H1 (cell line): Measurements from ENCODE around the gene SNX21. TPM values are rescaled to one million over a fixed set of nuclear protein-coding genes. Genes with fewer than 3 reads are reported as not detected.
A peak's percentile ranks its signal among the peaks of the same experiment; 100 is the strongest.

Source experiments
- CTCF ChIA-PET: fragments of 300-600 bp; sonication (Branson Sonifier 250); formaldehyde crosslinking; loops from one replicate; lab custom pipeline; 2021; ENCODE audit not compliant: partially characterized antibody; lab: Charles Lee
- POLR2A ChIA-PET: fragments of 300-600 bp; sonication (Branson Sonifier 250); formaldehyde crosslinking; loops from one replicate; lab custom pipeline; 2021; ENCODE audit warnings: inconsistent platforms; ENCODE audit not compliant: partially characterized antibody; lab: Charles Lee
- DNase-seq, 2 experiments: peaks; one replicate each; pipeline versions ENCODE4 v3.0.0 to v3.0.0-alpha.2; 2010 to 2022; ENCODE audit warnings: low spot score in 2 of 2, low read depth in 1 of 2, mixed read lengths in 1 of 2
- FAIRE-seq: peaks from 2 replicates; lab custom pipeline; 2011; peaks lifted over from hg19 to GRCh38; lab: Jason Lieb, UNC
- H2AFZ ChIP-seq: 2 replicates; pipeline ENCODE4 v1.8.1; 2012; ENCODE audit warnings: low read length, inconsistent platforms
- H2AK5ac ChIP-seq: 2 replicates; pipeline ENCODE4 v1.6.1; 2013; ENCODE audit warnings: low read depth, low read length
- H2BK120ac ChIP-seq: replicated peaks from 2 replicates; pipeline ENCODE3; 2013; ENCODE audit warnings: low read depth, low read length, inconsistent platforms
- H2BK12ac ChIP-seq: 2 replicates; pipeline ENCODE4 v1.6.1; 2013; ENCODE audit warnings: low read depth, low read length
- H2BK15ac ChIP-seq: 2 replicates; pipeline ENCODE4 v1.6.1; 2013; ENCODE audit warnings: low read length
- H2BK20ac ChIP-seq: 2 replicates; pipeline ENCODE4 v1.6.1; 2013; ENCODE audit warnings: low read length
- H2BK5ac ChIP-seq: 2 replicates; pipeline ENCODE4 v1.6.1; 2013; ENCODE audit warnings: low read depth, low read length
- H3K14ac ChIP-seq: 2 replicates; pipeline ENCODE4 v1.6.1; 2013; ENCODE audit warnings: inconsistent platforms; ENCODE audit not compliant: insufficient read length
- H3K18ac ChIP-seq: 2 replicates; pipeline ENCODE4 v1.6.1; 2013; ENCODE audit warnings: low read length; ENCODE audit errors: extremely low read depth
- H3K23ac ChIP-seq: 2 replicates; pipeline ENCODE4 v1.6.1; 2013; ENCODE audit warnings: inconsistent platforms; ENCODE audit not compliant: insufficient read length
- H3K23me2 ChIP-seq: 2 replicates; pipeline ENCODE4 v1.6.1; 2013; ENCODE audit warnings: low read depth, low read length
- H3K27ac ChIP-seq: 2 replicates; pipeline ENCODE4 v1.6.1; 2011; ENCODE audit warnings: low read depth, low read length, inconsistent platforms
- H3K27me3 ChIP-seq, 4 experiments: replicated peaks in 1 of 4; 1 replicate in 1 of 4; 2 replicates in 3 of 4; pipeline versions ENCODE4 v1.6.1 to v1.8.1; 2011 to 2013; ENCODE audit warnings: low read length in 3 of 4, mild to moderate bottlenecking in 3 of 4, inconsistent platforms in 2 of 4, mixed read lengths in 2 of 4, moderate library complexity in 1 of 4; ENCODE audit not compliant: control insufficient read depth in 3 of 4, insufficient read depth in 3 of 4; ENCODE audit errors: extremely low read depth in 1 of 4
- H3K36me3 ChIP-seq, 4 experiments: 2 replicates each; pipeline versions ENCODE4 v1.6.1 to v1.8.1; 2011 to 2013; ENCODE audit warnings: mild to moderate bottlenecking in 4 of 4, low read length in 3 of 4, moderate library complexity in 2 of 4, control low read depth in 1 of 4, inconsistent platforms in 1 of 4; ENCODE audit not compliant: insufficient read depth in 4 of 4, control insufficient read depth in 2 of 4
- H3K4ac ChIP-seq: replicated peaks from 2 replicates; pipeline ENCODE3; 2013; ENCODE audit warnings: low read length, low read depth, mixed read lengths, inconsistent platforms; ENCODE audit not compliant: insufficient read length
- H3K4me1 ChIP-seq, 4 experiments: replicated peaks in 1 of 4; 1 replicate in 1 of 4; 2 replicates in 3 of 4; pipeline versions ENCODE4 v1.6.1 to v1.8.1; 2011 to 2013; ENCODE audit warnings: low read length in 3 of 4, inconsistent platforms in 2 of 4, mixed read lengths in 1 of 4; ENCODE audit not compliant: insufficient read depth in 4 of 4, control insufficient read depth in 3 of 4
- H3K4me2 ChIP-seq, 2 experiments: 2 replicates each; pipeline versions ENCODE4 v1.6.1 to v1.8.1; 2011 to 2013; ENCODE audit warnings: low read depth in 2 of 2, low read length in 2 of 2, control low read depth in 1 of 2, inconsistent platforms in 1 of 2, mild to moderate bottlenecking in 1 of 2; ENCODE audit not compliant: insufficient read depth in 1 of 2
- H3K4me3 ChIP-seq, 4 experiments: fragments of 200-600, 300-600 bp in 1 of 4; sonication (generic), shearing (Covaris generic), sonication (Bioruptor Twin) in 1 of 4; 2 replicates each; pipeline versions ENCODE4 v1.5.1 to v1.8.1; 2011 to 2016; ENCODE audit warnings: low read length in 4 of 4, low read depth in 3 of 4, control low read depth in 2 of 4, inconsistent platforms in 2 of 4, mild to moderate bottlenecking in 2 of 4, mixed read lengths in 1 of 4, moderate library complexity in 1 of 4; ENCODE audit not compliant: insufficient read depth in 2 of 4; ENCODE audit errors: extremely low read depth in 1 of 4
- H3K56ac ChIP-seq: replicated peaks from 2 replicates; pipeline ENCODE3; 2013; ENCODE audit warnings: low read depth, mild to moderate bottlenecking, mixed read lengths, low read length, inconsistent platforms; ENCODE audit not compliant: insufficient read length
- H3K79me1 ChIP-seq: 2 replicates; pipeline ENCODE4 v1.6.1; 2013; ENCODE audit warnings: low read depth, low read length, control low read depth
- H3K79me2 ChIP-seq, 2 experiments: 2 replicates each; pipeline versions ENCODE4 v1.6.1 to v1.8.1; 2012 to 2013; ENCODE audit warnings: low read length in 2 of 2, mild to moderate bottlenecking in 2 of 2, inconsistent platforms in 1 of 2; ENCODE audit not compliant: insufficient read depth in 2 of 2, control insufficient read depth in 1 of 2
- H3K9ac ChIP-seq, 4 experiments: replicated peaks in 1 of 4; 1 replicate in 1 of 4; 2 replicates in 3 of 4; pipeline versions ENCODE4 v1.6.1 to v1.8.1; 2011 to 2013; ENCODE audit warnings: low read depth in 3 of 4, low read length in 3 of 4, control low read depth in 2 of 4, mild to moderate bottlenecking in 2 of 4, moderate library complexity in 2 of 4, inconsistent platforms in 1 of 4; ENCODE audit errors: extremely low read depth in 1 of 4
- H3K9me3 ChIP-seq, 2 experiments: 2 replicates each; pipeline versions ENCODE4 v1.6.1 to v1.8.1; 2012 to 2013; ENCODE audit warnings: mild to moderate bottlenecking in 2 of 2, moderate library complexity in 2 of 2, control low read depth in 1 of 2, inconsistent platforms in 1 of 2, low read depth in 1 of 2, low read length in 1 of 2, mixed read lengths in 1 of 2; ENCODE audit not compliant: insufficient read depth in 2 of 2
- H4K20me1 ChIP-seq, 2 experiments: replicated peaks in 1 of 2; 2 replicates each; pipeline versions ENCODE3 to v1.8.1; 2011 to 2013; ENCODE audit warnings: inconsistent platforms in 2 of 2, low read length in 2 of 2, mild to moderate bottlenecking in 1 of 2; ENCODE audit not compliant: insufficient read depth in 2 of 2, control insufficient read depth in 1 of 2
- H4K5ac ChIP-seq: 2 replicates; pipeline ENCODE4 v1.6.1; 2013; ENCODE audit warnings: low read length, low read depth, mixed read lengths, inconsistent platforms; ENCODE audit not compliant: insufficient read length
- H4K8ac ChIP-seq: 2 replicates; pipeline ENCODE4 v1.8.0; 2013; ENCODE audit warnings: mild to moderate bottlenecking, moderate library complexity, low read length, inconsistent platforms; ENCODE audit not compliant: insufficient read depth; ENCODE audit errors: extremely low read depth
- H4K91ac ChIP-seq: replicated peaks from 2 replicates; pipeline ENCODE3; 2013; ENCODE audit warnings: low read length, mixed read lengths, inconsistent platforms; ENCODE audit not compliant: insufficient read length
- ATF3 ChIP-seq: IDR thresholded peaks from 2 replicates; pipeline ENCODE4 v1.6.1; 2011; ENCODE audit warnings: low read depth, mild to moderate bottlenecking, low read length; ENCODE audit not compliant: insufficient read depth
- BACH1 ChIP-seq: IDR thresholded peaks from 2 replicates; pipeline ENCODE4 v1.6.1; 2012; ENCODE audit warnings: low read length, improper control_type of control experiment
- CHD2 ChIP-seq: IDR thresholded peaks from 2 replicates; pipeline ENCODE4 v1.6.1; 2012; ENCODE audit warnings: low read length, improper control_type of control experiment
- CTCF ChIP-seq, 3 experiments: IDR thresholded peaks; 1 replicate in 2 of 3; 2 replicates in 1 of 3; pipeline versions ENCODE4 v1.5.1 to v1.6.1; 2011; ENCODE audit warnings: low read length in 3 of 3, mild to moderate bottlenecking in 3 of 3, inconsistent platforms in 2 of 3, low read depth in 1 of 3, moderate library complexity in 1 of 3; ENCODE audit not compliant: insufficient read depth in 1 of 3; ENCODE audit errors: control extremely low read depth in 1 of 3
- MAFK ChIP-seq: IDR thresholded peaks from 2 replicates; pipeline ENCODE4 v1.6.1; 2012; ENCODE audit warnings: low read depth, mild to moderate bottlenecking, improper control_type of control experiment, low read length
- MAX ChIP-seq: IDR thresholded peaks from 2 replicates; pipeline ENCODE4 v1.6.1; 2012; ENCODE audit warnings: inconsistent platforms
- NANOG ChIP-seq: IDR thresholded peaks from 2 replicates; pipeline ENCODE4 v1.6.1; 2011; ENCODE audit warnings: low read length, low read depth, mild to moderate bottlenecking, inconsistent platforms; ENCODE audit not compliant: insufficient read depth, poor library complexity, severe bottlenecking
- POLR2A ChIP-seq, 2 experiments: IDR thresholded peaks; 1 replicate in 1 of 2; 2 replicates in 1 of 2; pipeline ENCODE4 v1.6.1; 2011; ENCODE audit warnings: low read depth in 2 of 2, low read length in 2 of 2, mild to moderate bottlenecking in 2 of 2; ENCODE audit errors: control extremely low read depth in 1 of 2
- RXRA ChIP-seq: IDR thresholded peaks from 2 replicates; pipeline ENCODE4 v1.6.1; 2011; ENCODE audit warnings: low read depth, mild to moderate bottlenecking, low read length, moderate library complexity; ENCODE audit not compliant: insufficient read depth
- TBP ChIP-seq: IDR thresholded peaks from 2 replicates; pipeline ENCODE4 v1.6.1; 2011; ENCODE audit warnings: low read depth, low read length, improper control_type of control experiment
- WGBS, 2 experiments: shearing (Covaris generic) in 1 of 2; methylation state at CpG; one replicate each; pipeline versions ENCODE4 v1.1.6 to v1.1.7; 2013 to 2015; ENCODE audit warnings: low lambda C conversion rate in 2 of 2, mixed read lengths in 2 of 2, inconsistent platforms in 1 of 2, low coverage in 1 of 2, missing lambda C conversion rate in 1 of 2; ENCODE audit not compliant: insufficient replicate concordance in 2 of 2, insufficient coverage in 1 of 2, insufficient read length in 1 of 2; ENCODE audit errors: extremely low coverage in 1 of 2, missing lambda C conversion rate in 1 of 2; 5-methylcytosine and 5-hydroxymethylcytosine counted together
- polyA plus RNA-seq, 7 experiments: library from polyadenylated mRNA; depleted of rRNA in 3 of 7; stranded (reverse) in 5 of 7; unstranded in 2 of 7; fragments of >200 nt in 5 of 7; fragments of 200-250 nt in 2 of 7; gene quantifications; 1 replicate in 5 of 7; 2 replicates in 1 of 7; 4 replicates in 1 of 7; pipeline versions ENCODE4 v1.2.1 to v1.2.3, GENCODE V29; 2011 to 2013; ENCODE audit warnings: missing spikeins in 2 of 7, mixed read lengths in 2 of 7
- total RNA-seq: library from RNA; stranded (reverse); fragmentation: NEBNext Ultra II Directional; extraction: Animal tissue kit (Norgen Biotek cat#: 25700); gene quantifications from 2 replicates; pipeline ENCODE4 v1.2.1, GENCODE V29; 2021

Gene SNX21
- total and polyA plus RNA-seq, 2 of the 8 experiments (the other 6 are each of a cell fraction or from before 2014, with no cell fraction given), result 15.8 to 16.8 TPM

GRCh38 chr20:45850926-45851325, 17.3 kb downstream of the SNX21 start:
- Histone ChIP-seq H3K23me2 (no peaks in the 10 kb centered on the region), H3K36me3 (peaks cover 0 to 32% (median 0%) of the 10 kb centered on the region in 4 experiments; a peak in 4 of 8 replicates), H3K79me2 (peaks cover 0 to 13% of the 10 kb centered on the region in 2 experiments; a peak in 2 of 4 replicates), H3K14ac (no peak overlapping the region), H3K23ac (no peak overlapping the region), H2AK5ac (peak overlapping the region; percentile 80; the same call in 1 of the 2 replicates), H3K9me3 (no peaks in the 10 kb centered on the region), H3K79me1 (no peaks in the 10 kb centered on the region), H2BK20ac (peak overlapping the region; percentile 57; the same call in 1 of the 2 replicates), H4K20me1 (no peaks in the 10 kb centered on the region), H2BK5ac (peak overlapping the region; percentile 74; the same call in 1 of the 2 replicates), H2BK15ac (peak overlapping the region; percentile 40; the same call in 1 of the 2 replicates), H3K9ac (no peak overlapping the region), H3K4me2 (no peak overlapping the region), H4K5ac (no peak overlapping the region), H3K56ac (no peak overlapping the region), H3K4me3 (no peak overlapping the region), H2BK120ac (peak overlapping the region; percentile 19), H3K27ac (no peak overlapping the region), H3K4me1 (peaks cover 4 to 16% (median 12%) of the 10 kb centered on the region in 4 experiments), H3K4ac (no peak overlapping the region), H3K27me3 (no peaks in the 10 kb centered on the region), H2BK12ac (peak overlapping the region; percentile 62), H4K91ac (peak overlapping the region; percentile 26), H3K18ac (no peak overlapping the region), H4K8ac (no peak overlapping the region), H2AFZ (no peak overlapping the region)
- ChIA-PET CTCF (interaction anchor here (1.9 to 2.0 kb wide), 2 partner anchors 11 to 26 kb away, joined by 5 to 7 read pairs; no protein-coding TSS in a partner anchor), POLR2A (interaction anchor here (0.6 to 9.9 kb wide), 3 partner anchors 12 to 513 kb away, joined by 3 to 178 read pairs (median 3); partner anchors contain the start of gene SNX21)
- FAIRE-seq (no peak), DNase-seq (no peak)
- WGBS, 2 experiments, result 91% methylated on average over 1 of the region's 1 CpG; no CpG with 5 or more reads in 1 of the 2 experiments
- TF ChIP-seq RXRA (no peak), NANOG (no peak), POLR2A (IDR thresholded peaks at IDR 0.05; ENCODE audit: control extremely low read depth in 1 of 2, low read depth in 2 of 2, low read length in 2 of 2) (no peak), TBP (no peak), MAX (no peak), CHD2 (no peak), ATF3 (no peak), MAFK (no peak), BACH1 (no peak), CTCF (IDR thresholded peaks at IDR 0.05; ENCODE audit: control extremely low read depth in 1 of 3, insufficient read depth in 1 of 3, low read depth in 1 of 3, low read length in 3 of 3) (no peak)
